ENCODE results near the gene CES1.

The CES1 gene

DNA sequence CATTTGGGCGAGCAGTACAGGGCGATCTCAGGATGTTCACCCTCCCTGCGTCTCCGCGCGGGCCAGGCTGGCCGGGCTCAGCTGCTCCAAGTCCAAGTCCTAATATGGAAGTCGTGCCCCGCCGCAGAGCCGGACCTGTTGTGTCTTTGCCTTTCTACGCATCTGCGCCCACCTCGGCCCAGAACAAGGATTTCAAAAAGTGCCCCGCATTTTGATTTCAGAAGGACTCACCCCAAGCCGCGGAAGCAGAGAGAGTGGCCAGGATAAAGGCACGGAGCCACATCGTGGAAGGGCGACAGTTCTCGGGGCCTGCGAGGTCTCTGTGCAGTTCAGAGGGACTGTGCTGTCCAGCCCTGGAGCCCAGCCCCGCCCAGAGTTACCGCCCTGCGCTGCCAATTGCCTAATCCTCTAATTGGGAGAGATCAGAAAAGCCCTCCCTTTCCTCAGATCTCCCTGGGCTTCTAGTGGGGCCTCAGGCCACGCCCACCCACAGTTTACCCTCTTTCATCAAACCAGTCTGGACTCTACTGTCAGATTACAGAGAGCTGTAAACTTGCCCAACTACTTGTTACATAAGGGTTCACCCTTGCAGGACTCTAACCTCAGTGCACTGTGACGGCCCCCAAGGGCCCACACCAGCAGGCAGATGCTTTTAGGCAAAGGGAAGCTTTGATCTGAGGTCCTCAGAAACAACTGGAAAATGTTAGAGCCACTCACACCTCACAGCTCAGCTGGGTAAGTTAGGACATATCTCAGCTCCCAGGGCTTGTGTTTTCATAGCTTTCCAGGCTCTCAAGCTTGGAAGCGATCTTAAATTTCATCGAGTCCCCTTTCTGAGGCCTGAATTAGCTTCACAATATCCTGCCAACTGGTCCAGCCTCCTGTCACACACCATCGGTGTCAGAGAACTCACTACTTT, at the start of gene CES1:
Gene CES1 (minus strand): TSS at position 324 of the 919 bp plus-strand sequence. CDS start 41 bp downstream, at position 283.
- TF ChIP-seq, protein P1, sequence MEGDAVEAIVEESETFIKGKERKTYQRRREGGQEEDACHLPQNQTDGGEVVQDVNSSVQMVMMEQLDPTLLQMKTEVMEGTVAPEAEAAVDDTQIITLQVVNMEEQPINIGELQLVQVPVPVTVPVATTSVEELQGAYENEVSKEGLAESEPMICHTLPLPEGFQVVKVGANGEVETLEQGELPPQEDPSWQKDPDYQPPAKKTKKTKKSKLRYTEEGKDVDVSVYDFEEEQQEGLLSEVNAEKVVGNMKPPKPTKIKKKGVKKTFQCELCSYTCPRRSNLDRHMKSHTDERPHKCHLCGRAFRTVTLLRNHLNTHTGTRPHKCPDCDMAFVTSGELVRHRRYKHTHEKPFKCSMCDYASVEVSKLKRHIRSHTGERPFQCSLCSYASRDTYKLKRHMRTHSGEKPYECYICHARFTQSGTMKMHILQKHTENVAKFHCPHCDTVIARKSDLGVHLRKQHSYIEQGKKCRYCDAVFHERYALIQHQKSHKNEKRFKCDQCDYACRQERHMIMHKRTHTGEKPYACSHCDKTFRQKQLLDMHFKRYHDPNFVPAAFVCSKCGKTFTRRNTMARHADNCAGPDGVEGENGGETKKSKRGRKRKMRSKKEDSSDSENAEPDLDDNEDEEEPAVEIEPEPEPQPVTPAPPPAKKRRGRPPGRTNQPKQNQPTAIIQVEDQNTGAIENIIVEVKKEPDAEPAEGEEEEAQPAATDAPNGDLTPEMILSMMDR (IDR thresholded peaks at IDR 0.05) = no peak
- no peaks in the 10 kb centered on the region for H3K9me3 Mint-ChIP-seq
- peaks cover 18% of the 10 kb centered on the region for H3K27me3 Mint-ChIP-seq (ENCODE audit: low read depth, poor library complexity)
- H3K36me3 Mint-ChIP-seq (ENCODE audit: low read depth) = no peaks in the 10 kb centered on the region
- H3K4me1 Mint-ChIP-seq = peaks cover 30% of the 10 kb centered on the region
- peak; percentile 76 for DNase-seq
- H3K4me3 Mint-ChIP-seq = peak within 1 kb of the TSS; percentile 47
- H3K27ac Mint-ChIP-seq = no peak within 1 kb of the TSS

DNA sequence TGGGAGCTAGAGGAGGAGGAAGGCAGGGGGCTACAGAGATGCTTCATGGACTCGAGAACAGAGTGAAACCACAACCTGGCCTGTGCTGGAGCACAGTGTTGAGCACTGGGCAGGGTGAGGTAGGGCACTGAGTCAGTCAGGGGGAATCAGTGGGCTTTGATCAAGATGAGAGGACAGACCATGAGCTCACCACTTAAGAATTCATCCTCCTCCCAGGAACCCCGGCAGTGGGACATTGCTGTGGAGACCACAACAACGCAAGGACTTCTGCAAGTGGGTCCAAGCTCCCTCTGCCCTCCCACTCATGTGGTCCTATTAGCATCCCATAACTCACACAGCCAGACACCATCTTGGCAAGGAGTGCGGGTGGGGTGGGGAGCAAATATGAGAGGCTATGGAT, 44.0 kb upstream of the CES1 start:
- no peak for DNase-seq
- H3K27ac Mint-ChIP-seq = peak overlapping the region; percentile 20
- TF ChIP-seq, protein P1 (IDR thresholded peaks at IDR 0.05) = no peak
- peaks cover 6% of the 10 kb centered on the region for H3K4me1 Mint-ChIP-seq
- H3K9me3 Mint-ChIP-seq = no peaks in the 10 kb centered on the region
- no peaks in the 10 kb centered on the region for H3K36me3 Mint-ChIP-seq (ENCODE audit: low read depth)
- H3K4me3 Mint-ChIP-seq = no peak overlapping the region
- H3K27me3 Mint-ChIP-seq (ENCODE audit: low read depth, poor library complexity) = peaks cover 18% of the 10 kb centered on the region

DNA sequence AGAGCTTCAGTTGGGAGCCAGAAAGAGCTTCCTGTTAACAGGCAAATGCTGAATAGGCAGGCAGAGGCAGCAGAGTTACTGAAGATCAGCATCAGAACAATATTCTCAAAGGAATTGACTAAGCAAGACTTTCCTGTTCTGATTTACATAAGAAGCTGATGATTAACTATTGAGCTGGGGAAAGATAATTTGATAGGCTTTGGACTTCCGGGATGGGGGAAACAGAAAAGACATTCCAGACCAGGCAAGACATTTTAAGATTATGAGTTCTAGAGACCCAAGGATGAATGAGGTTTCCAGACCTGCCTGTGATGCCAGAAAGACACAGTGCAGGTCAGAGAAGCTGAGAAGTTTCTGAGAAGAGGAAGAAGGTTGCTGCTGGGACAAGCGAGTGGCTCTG, 42.4 kb upstream of the CES1 start, which contains the start of gene CES5A:
Gene CES5A (minus strand): TSS at position 101 of the 400 bp plus-strand sequence. CDS start 152 bp downstream, outside the sequence.
- peaks cover 16% of the 10 kb centered on the region for H3K27me3 Mint-ChIP-seq (ENCODE audit: low read depth, poor library complexity)

DNA sequence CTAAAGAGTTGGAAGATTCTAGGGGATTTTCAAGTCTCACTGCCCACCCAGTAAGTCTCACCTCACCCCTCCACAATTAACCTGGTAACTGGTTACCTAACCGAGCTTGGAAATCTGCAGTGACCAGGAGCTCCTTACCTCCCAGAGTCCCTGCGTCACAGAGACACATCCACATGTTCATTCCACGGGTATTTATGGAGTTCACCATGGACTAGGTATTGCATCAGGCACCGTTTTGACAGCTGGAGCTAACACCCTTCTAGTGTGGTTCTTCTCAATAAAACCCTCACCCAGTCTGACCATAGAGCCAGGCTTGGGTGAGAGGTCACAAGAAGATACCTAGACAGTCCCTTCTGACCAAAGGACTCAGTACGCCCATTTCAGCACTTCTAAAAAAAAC, 40.2 kb upstream of the CES1 start:
- TF ChIP-seq, protein P1 (IDR thresholded peaks at IDR 0.05) = no peak
- no peaks in the 10 kb centered on the region for H3K9me3 Mint-ChIP-seq
- no peaks in the 10 kb centered on the region for H3K36me3 Mint-ChIP-seq (ENCODE audit: low read depth)
- DNase-seq = no peak
- H3K27me3 Mint-ChIP-seq (ENCODE audit: low read depth, poor library complexity) = peaks cover 7% of the 10 kb centered on the region
- H3K4me3 Mint-ChIP-seq = no peak overlapping the region
- H3K27ac Mint-ChIP-seq = no peak overlapping the region
- peaks cover 6% of the 10 kb centered on the region for H3K4me1 Mint-ChIP-seq

More for the DNA sequence above, 42.4 kb upstream of the CES1 start, which contains the start of gene CES5A:
- Mint-ChIP-seq H3K4me3 (no peak within 1 kb of the TSS), H3K9me3 (no peaks in the 10 kb centered on the region), H3K36me3 (ENCODE audit: low read depth) (no peaks in the 10 kb centered on the region), H3K4me1 (peaks cover 6% of the 10 kb centered on the region), H3K27ac (no peak within 1 kb of the TSS)
- DNase-seq = no peak
- TF ChIP-seq, protein P1 (IDR thresholded peaks at IDR 0.05) = no peak

DNA sequence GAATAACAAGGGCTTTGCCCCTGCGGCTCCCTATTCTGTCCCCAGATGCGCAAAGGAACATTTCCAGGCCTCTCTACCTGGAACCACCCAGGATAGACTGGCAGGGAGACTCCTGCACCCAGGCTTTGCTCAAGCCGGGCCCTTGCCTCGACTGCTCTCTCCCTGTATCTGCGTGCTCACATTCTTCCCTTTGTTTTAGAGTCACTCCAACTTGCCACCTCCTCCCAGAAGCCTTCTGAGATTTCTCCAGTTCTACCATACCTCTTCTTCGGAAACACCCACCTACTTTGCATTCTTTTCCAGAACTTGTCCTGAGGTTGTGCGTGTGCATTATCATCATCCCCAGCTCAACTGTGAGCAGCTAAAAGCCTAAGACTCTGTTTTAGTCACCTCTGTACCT, 39.2 kb upstream of the CES1 start:
- TF ChIP-seq, protein P1 (IDR thresholded peaks at IDR 0.05) = no peak
- no peak overlapping the region for H3K4me3 Mint-ChIP-seq
- no peak overlapping the region for H3K27ac Mint-ChIP-seq
- peaks cover 6% of the 10 kb centered on the region for H3K4me1 Mint-ChIP-seq
- no peak for DNase-seq
- H3K27me3 Mint-ChIP-seq (ENCODE audit: low read depth, poor library complexity) = peaks cover 7% of the 10 kb centered on the region
- H3K36me3 Mint-ChIP-seq (ENCODE audit: low read depth) = no peaks in the 10 kb centered on the region
- H3K9me3 Mint-ChIP-seq = no peaks in the 10 kb centered on the region

All from nephron progenitor cell (in vitro differentiated cells).